ENCODE measurements around the gene CCT3. TPM values are rescaled to one million over a fixed set of nuclear protein-coding genes. Genes with fewer than 3 reads are reported as not detected.

Gene CCT3
- total and polyA plus RNA-seq, 10 of the 15 experiments (the other 5 are each of a cell fraction or from before 2014, with no cell fraction given), result 319 to 585 (median 427) TPM

DNA sequence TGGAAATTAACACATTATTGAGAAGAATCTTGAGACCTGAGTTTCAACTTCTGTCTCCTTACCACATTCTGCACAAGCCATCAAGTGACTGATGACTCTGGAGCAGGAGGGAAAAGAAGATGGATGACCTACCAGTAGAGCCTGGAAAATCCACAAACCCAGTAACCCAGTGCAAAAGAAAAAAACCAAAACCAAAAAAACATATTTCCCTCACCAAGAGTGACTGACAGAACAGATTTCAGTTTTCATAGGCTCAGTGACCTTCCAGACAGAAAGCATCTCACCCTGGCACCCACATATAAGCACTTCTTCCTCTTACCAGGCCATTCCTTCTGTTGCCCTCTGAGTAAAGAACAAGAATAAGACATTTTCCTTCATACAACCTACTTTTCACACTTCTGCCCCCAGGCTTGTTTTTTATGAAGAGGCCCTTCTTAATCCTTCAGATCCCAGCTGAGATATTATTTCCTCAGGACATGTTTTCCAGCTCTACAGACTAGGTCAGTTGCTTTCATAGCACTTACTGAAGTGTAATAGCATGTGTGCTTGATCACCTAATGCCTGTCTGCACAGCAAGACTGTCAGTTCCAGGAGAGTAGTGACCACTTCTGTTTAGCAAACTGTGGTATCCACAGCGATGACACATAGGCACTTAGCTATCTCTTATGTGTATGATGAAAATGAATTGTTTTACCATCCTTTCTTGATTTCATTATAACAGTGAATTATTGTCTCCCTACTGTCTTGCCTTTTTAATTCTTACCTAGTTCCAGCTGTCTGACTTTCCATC lies 4.3 kb upstream of the CCT3 start:
- in situ Hi-C loops (cut with MboI) (no loop called here), intact Hi-C loops (cut with micrococcal nuclease; ENCODE audit: unreplicated experiment) (no loop called here)
- H3K36me3 ChIP-seq (ENCODE audit: control insufficient read depth in 2 of 2, insufficient read depth in 2 of 2, low read length in 1 of 2), result no peaks in the 10 kb centered on the region
- ChIA-PET POLR2A (interaction anchor here (0.9 to 1.0 kb wide), 2 partner anchors 9 to 60 kb away, joined by 3 to 5 read pairs; partner anchors contain the start of gene SMG5), SMC1A (ENCODE audit: uncharacterized antibody, unreplicated experiment) (no interaction called here), RAD21 (ENCODE audit: unreplicated experiment) (interaction anchor here (1.1 to 1.2 kb wide), 2 partner anchors 43 to 378 kb away, joined by 3 read pairs; no protein-coding TSS in a partner anchor), CTCF (interaction anchor here (0.7 to 1.7 kb wide), 3 partner anchors 9 to 104 kb away, joined by 4 to 6 read pairs (median 4); no protein-coding TSS in a partner anchor)
- WGBS (ENCODE audit: insufficient coverage, insufficient replicate concordance, low lambda C conversion rate, missing lambda C conversion rate), result 74% methylated on average over 1 of the region's 1 CpG
- H3K9ac ChIP-seq (ENCODE audit: control insufficient read depth, insufficient read depth, low read length), result no peak overlapping the region
- no peak for ATAC-seq
- peaks cover 8% of the 10 kb centered on the region for H3K79me2 ChIP-seq (ENCODE audit: control insufficient read depth, insufficient read depth, low read length)
- no peak overlapping the region for H3K27ac ChIP-seq (ENCODE audit: control insufficient read depth, insufficient read depth)
- no peak for DNase-seq (ENCODE audit: low read depth, low spot score)
- H4K20me1 ChIP-seq (ENCODE audit: control insufficient read depth, insufficient read depth), result no peaks in the 10 kb centered on the region
- FAIRE-seq, result no peak
- BruUV-seq (replicated peaks), result no TSS peak
- no peaks in the 10 kb centered on the region for H3K9me3 ChIP-seq (replicated peaks; ENCODE audit: control insufficient read depth, insufficient read depth, low read length)
- peaks cover 0 to 5% of the 10 kb centered on the region in 2 experiments; a peak in 1 of 4 replicates for H3K27me3 ChIP-seq (replicated peaks in 1 of 2; ENCODE audit: control insufficient read depth in 2 of 2, insufficient read depth in 2 of 2, low read length in 1 of 2)
- no peaks in the 10 kb centered on the region for H3K4me1 ChIP-seq (ENCODE audit: control insufficient read depth, insufficient read depth, low read length)
- no peak overlapping the region for H3K4me2 ChIP-seq (ENCODE audit: control insufficient read depth, insufficient read depth)
- H3K4me3 ChIP-seq, result no peak overlapping the region
- no peak overlapping the region for H2AFZ ChIP-seq (ENCODE audit: control insufficient read depth, low read depth, low read length)
- TF ChIP-seq, protein P1, sequence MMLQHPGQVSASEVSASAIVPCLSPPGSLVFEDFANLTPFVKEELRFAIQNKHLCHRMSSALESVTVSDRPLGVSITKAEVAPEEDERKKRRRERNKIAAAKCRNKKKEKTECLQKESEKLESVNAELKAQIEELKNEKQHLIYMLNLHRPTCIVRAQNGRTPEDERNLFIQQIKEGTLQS (IDR thresholded peaks at IDR 0.05; ENCODE audit: borderline replicate concordance, extremely low read depth, low read depth, low read length), result no peak
- TF ChIP-seq WRNIP1 (IDR thresholded peaks at IDR 0.05; ENCODE audit: borderline replicate concordance, low read depth, low read length) (no peak), PML (IDR thresholded peaks at IDR 0.05; ENCODE audit: low read length) (no peak), CEBPB (IDR thresholded peaks at IDR 0.05; ENCODE audit: borderline replicate concordance in 1 of 2, low read depth in 2 of 2, low read length in 2 of 2) (no peak), JUND (IDR thresholded peaks at IDR 0.05; ENCODE audit: low read depth, low read length) (no peak), CBFB (IDR thresholded peaks at IDR 0.05; ENCODE audit: low read depth) (no peak)
- TF ChIP-seq, protein P2, sequence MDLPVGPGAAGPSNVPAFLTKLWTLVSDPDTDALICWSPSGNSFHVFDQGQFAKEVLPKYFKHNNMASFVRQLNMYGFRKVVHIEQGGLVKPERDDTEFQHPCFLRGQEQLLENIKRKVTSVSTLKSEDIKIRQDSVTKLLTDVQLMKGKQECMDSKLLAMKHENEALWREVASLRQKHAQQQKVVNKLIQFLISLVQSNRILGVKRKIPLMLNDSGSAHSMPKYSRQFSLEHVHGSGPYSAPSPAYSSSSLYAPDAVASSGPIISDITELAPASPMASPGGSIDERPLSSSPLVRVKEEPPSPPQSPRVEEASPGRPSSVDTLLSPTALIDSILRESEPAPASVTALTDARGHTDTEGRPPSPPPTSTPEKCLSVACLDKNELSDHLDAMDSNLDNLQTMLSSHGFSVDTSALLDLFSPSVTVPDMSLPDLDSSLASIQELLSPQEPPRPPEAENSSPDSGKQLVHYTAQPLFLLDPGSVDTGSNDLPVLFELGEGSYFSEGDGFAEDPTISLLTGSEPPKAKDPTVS (IDR thresholded peaks at IDR 0.05; ENCODE audit: low read depth, low read length), result no peak
- TF ChIP-seq, protein P3, sequence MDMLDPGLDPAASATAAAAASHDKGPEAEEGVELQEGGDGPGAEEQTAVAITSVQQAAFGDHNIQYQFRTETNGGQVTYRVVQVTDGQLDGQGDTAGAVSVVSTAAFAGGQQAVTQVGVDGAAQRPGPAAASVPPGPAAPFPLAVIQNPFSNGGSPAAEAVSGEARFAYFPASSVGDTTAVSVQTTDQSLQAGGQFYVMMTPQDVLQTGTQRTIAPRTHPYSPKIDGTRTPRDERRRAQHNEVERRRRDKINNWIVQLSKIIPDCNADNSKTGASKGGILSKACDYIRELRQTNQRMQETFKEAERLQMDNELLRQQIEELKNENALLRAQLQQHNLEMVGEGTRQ (IDR thresholded peaks at IDR 0.05; ENCODE audit: borderline replicate concordance, low read depth, low read length), result no peak
- TF ChIP-seq, protein P4, sequence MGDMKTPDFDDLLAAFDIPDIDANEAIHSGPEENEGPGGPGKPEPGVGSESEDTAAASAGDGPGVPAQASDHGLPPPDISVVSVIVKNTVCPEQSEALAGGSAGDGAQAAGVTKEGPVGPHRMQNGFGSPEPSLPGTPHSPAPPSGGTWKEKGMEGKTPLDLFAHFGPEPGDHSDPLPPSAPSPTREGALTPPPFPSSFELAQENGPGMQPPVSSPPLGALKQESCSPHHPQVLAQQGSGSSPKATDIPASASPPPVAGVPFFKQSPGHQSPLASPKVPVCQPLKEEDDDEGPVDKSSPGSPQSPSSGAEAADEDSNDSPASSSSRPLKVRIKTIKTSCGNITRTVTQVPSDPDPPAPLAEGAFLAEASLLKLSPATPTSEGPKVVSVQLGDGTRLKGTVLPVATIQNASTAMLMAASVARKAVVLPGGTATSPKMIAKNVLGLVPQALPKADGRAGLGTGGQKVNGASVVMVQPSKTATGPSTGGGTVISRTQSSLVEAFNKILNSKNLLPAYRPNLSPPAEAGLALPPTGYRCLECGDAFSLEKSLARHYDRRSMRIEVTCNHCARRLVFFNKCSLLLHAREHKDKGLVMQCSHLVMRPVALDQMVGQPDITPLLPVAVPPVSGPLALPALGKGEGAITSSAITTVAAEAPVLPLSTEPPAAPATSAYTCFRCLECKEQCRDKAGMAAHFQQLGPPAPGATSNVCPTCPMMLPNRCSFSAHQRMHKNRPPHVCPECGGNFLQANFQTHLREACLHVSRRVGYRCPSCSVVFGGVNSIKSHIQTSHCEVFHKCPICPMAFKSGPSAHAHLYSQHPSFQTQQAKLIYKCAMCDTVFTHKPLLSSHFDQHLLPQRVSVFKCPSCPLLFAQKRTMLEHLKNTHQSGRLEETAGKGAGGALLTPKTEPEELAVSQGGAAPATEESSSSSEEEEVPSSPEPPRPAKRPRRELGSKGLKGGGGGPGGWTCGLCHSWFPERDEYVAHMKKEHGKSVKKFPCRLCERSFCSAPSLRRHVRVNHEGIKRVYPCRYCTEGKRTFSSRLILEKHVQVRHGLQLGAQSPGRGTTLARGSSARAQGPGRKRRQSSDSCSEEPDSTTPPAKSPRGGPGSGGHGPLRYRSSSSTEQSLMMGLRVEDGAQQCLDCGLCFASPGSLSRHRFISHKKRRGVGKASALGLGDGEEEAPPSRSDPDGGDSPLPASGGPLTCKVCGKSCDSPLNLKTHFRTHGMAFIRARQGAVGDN (IDR thresholded peaks at IDR 0.05), result no peak
- TF ChIP-seq, protein P5, sequence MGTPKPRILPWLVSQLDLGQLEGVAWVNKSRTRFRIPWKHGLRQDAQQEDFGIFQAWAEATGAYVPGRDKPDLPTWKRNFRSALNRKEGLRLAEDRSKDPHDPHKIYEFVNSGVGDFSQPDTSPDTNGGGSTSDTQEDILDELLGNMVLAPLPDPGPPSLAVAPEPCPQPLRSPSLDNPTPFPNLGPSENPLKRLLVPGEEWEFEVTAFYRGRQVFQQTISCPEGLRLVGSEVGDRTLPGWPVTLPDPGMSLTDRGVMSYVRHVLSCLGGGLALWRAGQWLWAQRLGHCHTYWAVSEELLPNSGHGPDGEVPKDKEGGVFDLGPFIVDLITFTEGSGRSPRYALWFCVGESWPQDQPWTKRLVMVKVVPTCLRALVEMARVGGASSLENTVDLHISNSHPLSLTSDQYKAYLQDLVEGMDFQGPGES (IDR thresholded peaks at IDR 0.05), result no peak

Data from GM12878 (cell line).